GM19025 (cell line): ENCODE data around the gene SQSTM1.

Experiments used
- ATAC-seq: cut with Tn5 transposase; IDR thresholded peaks from one replicate; pipeline ENCODE4 v1.9.1; 2021; ENCODE audit warnings: mild to moderate bottlenecking, low read depth, moderate library complexity; ENCODE audit not compliant: unreplicated experiment

SQSTM1 gene

DNA sequence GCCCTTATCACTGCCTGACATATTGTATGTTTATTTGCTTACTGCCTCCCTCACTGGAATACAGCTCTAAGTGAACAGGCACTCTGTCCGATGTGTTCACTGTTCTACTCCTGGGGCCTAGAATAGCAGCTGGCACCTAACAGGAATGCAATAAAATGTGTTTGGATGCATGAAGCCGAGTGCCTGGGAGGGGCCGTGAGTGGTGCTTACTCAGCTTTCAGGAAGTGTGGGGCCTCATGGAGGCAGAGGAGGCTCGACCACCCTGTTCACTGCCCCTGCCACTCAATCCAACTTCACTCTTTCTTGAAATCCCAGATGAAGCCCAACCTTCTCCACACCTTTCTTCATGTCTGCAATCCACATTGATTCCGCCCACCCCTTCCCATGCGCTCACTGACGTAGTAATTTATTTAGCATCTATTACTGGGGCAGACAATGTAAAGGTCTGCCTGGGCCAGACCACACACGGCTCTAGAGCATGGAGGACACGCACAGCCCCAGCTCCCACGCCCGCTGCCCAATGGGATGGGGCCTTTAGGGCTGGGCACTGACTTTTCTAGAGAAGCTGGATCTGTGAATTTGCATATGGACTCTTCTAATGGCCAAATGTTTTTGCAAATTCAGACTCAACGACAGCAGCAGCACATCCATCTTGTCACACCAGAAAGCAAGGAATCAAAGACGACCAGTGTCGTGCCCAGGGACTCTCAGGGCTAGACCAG lies 65.6 kb downstream of the SQSTM1 start:
- ATAC-seq: no peak

DNA sequence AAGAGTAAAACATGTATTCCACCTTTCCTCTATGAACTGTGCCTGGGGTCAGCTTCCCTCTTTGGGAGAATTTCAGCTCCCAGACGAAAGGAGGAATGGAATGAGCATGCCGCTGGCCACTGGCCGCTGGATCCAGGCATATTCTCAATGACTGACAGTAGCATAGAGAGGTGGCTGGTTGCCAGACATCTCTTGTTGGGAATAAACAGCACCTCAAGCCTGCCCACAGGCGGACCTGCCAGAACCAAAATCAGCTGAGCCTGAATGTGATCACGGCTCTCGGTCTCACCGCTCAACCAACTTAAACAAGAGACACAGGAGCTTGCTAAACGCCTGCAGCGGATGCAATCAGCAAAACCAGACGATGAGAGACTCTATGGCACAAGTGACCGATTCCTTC lies 66.4 kb downstream of the SQSTM1 start:
- no peak for ATAC-seq
